ENCODE results near the gene KRTAP10-1. TPM values are rescaled to one million over a fixed set of nuclear protein-coding genes. Genes with fewer than 3 reads are reported as not detected.

Gene KRTAP10-1
- total RNA-seq, 1 experiment from 2014 or later: not detected

DNA sequence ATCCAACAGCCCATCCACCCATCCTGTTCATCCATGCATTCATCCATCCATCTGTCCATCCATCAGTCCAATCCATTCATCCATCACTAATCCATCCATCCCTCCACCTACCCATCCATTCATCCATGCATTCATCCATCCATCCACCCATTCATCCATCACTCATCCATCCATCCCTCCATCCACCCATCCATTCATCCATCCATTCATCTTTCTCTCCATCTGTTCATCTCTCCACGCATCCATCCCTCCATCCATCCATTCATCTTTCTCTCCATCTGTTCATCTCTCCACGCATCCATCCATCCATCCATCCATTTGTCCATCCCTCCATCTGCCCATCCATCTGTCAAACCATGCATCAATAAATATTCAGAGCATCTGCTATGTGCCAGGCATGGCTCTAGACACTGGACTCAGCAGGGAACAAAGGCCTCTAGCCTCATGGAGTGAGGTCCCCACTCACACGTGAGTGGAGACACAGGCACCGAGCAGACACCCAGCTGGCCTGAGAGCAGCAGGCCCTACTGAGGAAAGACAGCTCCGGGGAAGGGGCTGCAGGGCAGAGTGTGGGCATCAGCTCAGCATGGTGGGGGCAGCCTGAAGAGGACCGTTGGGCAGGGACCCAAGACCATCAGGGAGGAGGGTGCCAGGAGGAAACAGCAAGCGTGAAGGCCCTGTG, 9.6 kb downstream of the KRTAP10-1 start:
- CTCF ChIA-PET: interaction anchor here (1.2 kb wide), 1 partner anchor 20 kb away, joined by 3 read pairs; no protein-coding TSS in a partner anchor

DNA sequence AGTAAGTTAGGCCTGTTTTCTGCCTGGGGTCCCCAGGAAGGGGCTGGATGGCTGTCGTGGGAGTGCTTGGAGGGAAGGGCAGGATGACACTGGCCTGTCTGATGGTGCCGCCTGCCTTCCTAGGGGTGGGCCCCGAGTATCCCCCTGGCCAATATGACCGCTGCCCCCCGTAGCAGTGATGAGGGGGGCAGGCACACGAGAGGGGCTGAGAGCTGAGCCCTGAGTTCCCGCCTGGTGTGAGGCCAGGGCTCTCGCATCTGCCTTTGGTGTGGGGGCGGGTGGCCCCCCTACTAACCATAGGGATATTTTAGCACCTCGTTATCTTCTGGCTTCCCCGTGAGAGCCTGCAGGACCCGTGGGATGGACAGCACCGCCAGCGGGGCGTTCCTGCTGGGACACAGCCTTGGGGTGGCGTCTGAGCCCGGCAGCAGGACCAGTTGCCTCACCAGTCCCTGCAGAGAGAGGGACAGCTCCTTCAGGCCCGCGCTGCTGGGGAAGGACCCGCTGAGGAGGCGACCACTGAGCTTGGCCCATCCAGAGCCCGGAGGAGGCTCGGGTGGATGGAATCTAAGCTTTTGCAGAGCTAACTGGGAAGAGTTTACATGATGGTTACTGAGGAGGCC, 10.4 kb downstream of the KRTAP10-1 start:
- H3K4me1 ChIP-seq: no peaks in the 10 kb centered on the region
- TF ChIP-seq, protein P1, sequence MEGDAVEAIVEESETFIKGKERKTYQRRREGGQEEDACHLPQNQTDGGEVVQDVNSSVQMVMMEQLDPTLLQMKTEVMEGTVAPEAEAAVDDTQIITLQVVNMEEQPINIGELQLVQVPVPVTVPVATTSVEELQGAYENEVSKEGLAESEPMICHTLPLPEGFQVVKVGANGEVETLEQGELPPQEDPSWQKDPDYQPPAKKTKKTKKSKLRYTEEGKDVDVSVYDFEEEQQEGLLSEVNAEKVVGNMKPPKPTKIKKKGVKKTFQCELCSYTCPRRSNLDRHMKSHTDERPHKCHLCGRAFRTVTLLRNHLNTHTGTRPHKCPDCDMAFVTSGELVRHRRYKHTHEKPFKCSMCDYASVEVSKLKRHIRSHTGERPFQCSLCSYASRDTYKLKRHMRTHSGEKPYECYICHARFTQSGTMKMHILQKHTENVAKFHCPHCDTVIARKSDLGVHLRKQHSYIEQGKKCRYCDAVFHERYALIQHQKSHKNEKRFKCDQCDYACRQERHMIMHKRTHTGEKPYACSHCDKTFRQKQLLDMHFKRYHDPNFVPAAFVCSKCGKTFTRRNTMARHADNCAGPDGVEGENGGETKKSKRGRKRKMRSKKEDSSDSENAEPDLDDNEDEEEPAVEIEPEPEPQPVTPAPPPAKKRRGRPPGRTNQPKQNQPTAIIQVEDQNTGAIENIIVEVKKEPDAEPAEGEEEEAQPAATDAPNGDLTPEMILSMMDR (IDR thresholded peaks at IDR 0.05; ENCODE audit: insufficient read depth in 1 of 2, low read depth in 1 of 2, low read length in 1 of 2, severe bottlenecking in 1 of 2, unreplicated experiment in 1 of 2): no peak
- H3K27me3 ChIP-seq (replicated peaks; ENCODE audit: control insufficient read depth, insufficient read depth, low read length): no peaks in the 10 kb centered on the region
- CTCF ChIA-PET: no interaction called here
- intact Hi-C loops (cut with micrococcal nuclease; ENCODE audit: unreplicated experiment): no loop called here
- H3K27ac Mint-ChIP-seq (ENCODE audit: unreplicated experiment): no peak overlapping the region
- H3K4me1 Mint-ChIP-seq (ENCODE audit: low read depth, unreplicated experiment): no peaks in the 10 kb centered on the region
- no peaks in the 10 kb centered on the region for H3K36me3 Mint-ChIP-seq (ENCODE audit: insufficient read depth, unreplicated experiment)
- no peak overlapping the region for H3K4me3 Mint-ChIP-seq (ENCODE audit: unreplicated experiment)
- peak in 1 of 2 experiments; percentile 24 for DNase-seq
- no peaks in the 10 kb centered on the region for H3K9me3 Mint-ChIP-seq (ENCODE audit: unreplicated experiment)
- no peak overlapping the region for H3K4me3 ChIP-seq (ENCODE audit: low read depth, low read length)
- POLR2A ChIA-PET: no interaction called here
- BruUV-seq (replicated peaks): no TSS peak
- H3K36me3 ChIP-seq (ENCODE audit: control insufficient read depth, insufficient read depth, low read length): no peaks in the 10 kb centered on the region
- peaks cover 4% of the 10 kb centered on the region for H3K9me3 ChIP-seq
- peaks cover 6% of the 10 kb centered on the region for H3K27me3 Mint-ChIP-seq (ENCODE audit: insufficient read depth, unreplicated experiment)

More for the DNA sequence above, 9.6 kb downstream of the KRTAP10-1 start:
- H3K9me3 ChIP-seq: no peaks in the 10 kb centered on the region
- intact Hi-C loops (cut with micrococcal nuclease; ENCODE audit: unreplicated experiment): no loop called here
- POLR2A ChIA-PET: no interaction called here
- DNase-seq: no peak
- H3K36me3 ChIP-seq (ENCODE audit: control insufficient read depth, insufficient read depth, low read length): no peaks in the 10 kb centered on the region
- Mint-ChIP-seq H3K4me3 (ENCODE audit: unreplicated experiment) (no peak overlapping the region), H3K9me3 (ENCODE audit: unreplicated experiment) (no peaks in the 10 kb centered on the region), H3K36me3 (ENCODE audit: insufficient read depth, unreplicated experiment) (no peaks in the 10 kb centered on the region), H3K27me3 (ENCODE audit: insufficient read depth, unreplicated experiment) (peaks cover 6% of the 10 kb centered on the region), H3K27ac (ENCODE audit: unreplicated experiment) (no peak overlapping the region), H3K4me1 (ENCODE audit: low read depth, unreplicated experiment) (no peaks in the 10 kb centered on the region)
- TF ChIP-seq, protein P1 (IDR thresholded peaks at IDR 0.05; ENCODE audit: insufficient read depth in 1 of 2, low read depth in 1 of 2, low read length in 1 of 2, severe bottlenecking in 1 of 2, unreplicated experiment in 1 of 2): no peak
- no peaks in the 10 kb centered on the region for H3K4me1 ChIP-seq
- no peak overlapping the region for H3K4me3 ChIP-seq (ENCODE audit: low read depth, low read length)
- H3K27me3 ChIP-seq (replicated peaks; ENCODE audit: control insufficient read depth, insufficient read depth, low read length): no peaks in the 10 kb centered on the region
- no TSS peak for BruUV-seq (replicated peaks)

DNA sequence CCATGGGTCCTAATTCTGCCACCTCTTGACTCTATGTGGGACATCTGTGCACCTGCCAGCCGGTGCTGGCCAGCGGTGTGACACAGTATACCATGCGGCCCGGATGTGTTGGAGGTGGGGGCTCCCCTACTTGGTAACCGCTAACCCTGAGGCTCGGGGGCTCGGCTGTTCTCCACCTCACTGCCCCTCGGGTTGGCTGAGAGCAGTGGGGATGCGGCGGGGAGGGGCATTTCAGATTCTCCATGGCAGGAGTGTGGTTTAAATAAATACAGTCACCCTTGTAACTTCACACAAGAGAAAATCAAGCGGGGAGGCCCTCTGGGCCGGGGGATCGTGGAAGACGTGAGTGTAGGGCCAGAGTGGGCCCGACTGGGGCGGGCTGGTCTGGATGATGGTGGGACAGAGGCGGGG, 11.0 kb downstream of the KRTAP10-1 start:
- no peaks in the 10 kb centered on the region for H3K36me3 Mint-ChIP-seq (ENCODE audit: insufficient read depth, unreplicated experiment)
- DNase-seq: no peak
- H3K9me3 Mint-ChIP-seq (ENCODE audit: unreplicated experiment): no peaks in the 10 kb centered on the region
- H3K4me1 Mint-ChIP-seq (ENCODE audit: low read depth, unreplicated experiment): no peaks in the 10 kb centered on the region
- intact Hi-C loops (cut with micrococcal nuclease; ENCODE audit: unreplicated experiment): no loop called here
- Histone ChIP-seq H3K27me3 (replicated peaks; ENCODE audit: control insufficient read depth, insufficient read depth, low read length) (no peaks in the 10 kb centered on the region), H3K9me3 (peaks cover 10% of the 10 kb centered on the region), H3K4me3 (ENCODE audit: low read depth, low read length) (no peak overlapping the region), H3K4me1 (no peaks in the 10 kb centered on the region), H3K36me3 (ENCODE audit: control insufficient read depth, insufficient read depth, low read length) (no peaks in the 10 kb centered on the region)
- TF ChIP-seq, protein P1 (IDR thresholded peaks at IDR 0.05; ENCODE audit: insufficient read depth in 1 of 2, low read depth in 1 of 2, low read length in 1 of 2, severe bottlenecking in 1 of 2, unreplicated experiment in 1 of 2): no peak
- H3K4me3 Mint-ChIP-seq (ENCODE audit: unreplicated experiment): no peak overlapping the region
- ChIA-PET CTCF (no interaction called here), POLR2A (no interaction called here)
- no TSS peak for BruUV-seq (replicated peaks)
- peaks cover 6% of the 10 kb centered on the region for H3K27me3 Mint-ChIP-seq (ENCODE audit: insufficient read depth, unreplicated experiment)
- H3K27ac Mint-ChIP-seq (ENCODE audit: unreplicated experiment): no peak overlapping the region
